HG03521 (cell line): ENCODE data around the gene DHCR24.

Source experiments
- ATAC-seq: cut with Tn5 transposase; IDR thresholded peaks from one replicate; pipeline ENCODE4 v1.9.1; 2021; ENCODE audit warnings: mild to moderate bottlenecking, moderate library complexity; ENCODE audit not compliant: unreplicated experiment

Gene DHCR24

DNA sequence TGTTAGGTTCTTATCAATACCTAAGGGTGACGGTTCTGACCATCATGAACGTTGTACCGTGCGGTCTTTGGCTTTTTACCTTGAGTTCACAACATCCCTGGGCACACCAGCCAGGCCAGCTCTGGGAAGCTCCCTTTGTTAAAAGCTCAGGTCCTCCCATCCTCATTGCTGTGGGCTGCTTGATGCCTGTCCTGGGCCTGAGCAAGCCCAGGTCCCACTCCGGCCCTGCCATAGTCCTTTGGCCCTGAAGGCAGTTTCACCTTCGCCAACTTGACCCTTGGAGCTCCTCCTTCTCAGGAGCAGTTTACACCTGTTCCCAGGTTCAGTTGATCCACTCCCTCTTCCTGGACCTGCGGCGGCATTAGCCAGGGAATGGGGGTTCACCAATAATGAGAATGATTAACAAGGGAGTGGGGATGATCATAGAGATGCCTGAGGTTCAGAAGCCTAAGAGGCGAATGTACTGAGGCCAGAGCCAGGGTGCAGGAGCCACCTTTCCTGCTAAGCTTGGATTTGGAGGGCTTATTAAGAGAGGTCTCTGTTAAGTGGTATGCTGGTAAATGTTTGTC is 40.2 kb downstream of the DHCR24 start:
- ATAC-seq = no peak

DNA sequence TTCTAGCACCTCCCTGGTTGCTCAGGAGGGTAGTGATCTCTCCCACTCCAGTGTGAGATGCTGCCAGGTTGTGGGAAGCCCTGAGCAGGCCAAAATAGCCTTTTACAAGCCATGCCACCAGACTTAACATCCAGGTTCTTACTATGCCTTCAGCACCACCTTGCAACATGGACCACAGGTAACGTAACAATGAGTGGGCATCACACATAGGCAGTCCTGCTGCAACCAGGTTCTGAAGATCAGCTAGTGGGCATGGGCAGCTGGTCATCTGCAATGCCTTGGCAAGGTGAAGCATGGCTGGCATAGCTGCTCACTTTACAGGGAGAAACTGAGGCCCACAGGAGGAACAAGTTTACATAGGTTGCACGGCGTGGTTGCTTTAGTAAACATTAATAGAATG is 40.7 kb downstream of the DHCR24 start:
- no peak for ATAC-seq

DNA sequence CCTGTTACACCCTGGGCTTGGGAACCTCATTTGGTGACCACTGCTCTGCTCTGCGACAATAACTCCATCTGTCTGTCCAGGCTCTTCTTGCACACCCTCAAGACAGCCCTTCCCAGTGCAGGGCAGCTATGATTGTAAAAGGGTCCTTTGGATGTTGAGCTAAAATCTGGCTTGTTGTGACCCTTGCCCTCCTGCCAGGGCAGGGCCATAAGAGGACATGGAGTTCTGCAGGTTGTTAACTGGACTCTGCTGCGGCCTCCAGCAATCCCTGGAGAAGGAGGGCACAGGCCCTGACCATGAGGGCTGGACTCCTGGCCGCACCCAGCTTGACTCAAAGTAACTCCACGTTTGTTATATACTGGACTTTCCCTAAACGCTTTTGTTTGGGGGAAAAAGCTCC is 41.2 kb downstream of the DHCR24 start:
- no peak for ATAC-seq

DNA sequence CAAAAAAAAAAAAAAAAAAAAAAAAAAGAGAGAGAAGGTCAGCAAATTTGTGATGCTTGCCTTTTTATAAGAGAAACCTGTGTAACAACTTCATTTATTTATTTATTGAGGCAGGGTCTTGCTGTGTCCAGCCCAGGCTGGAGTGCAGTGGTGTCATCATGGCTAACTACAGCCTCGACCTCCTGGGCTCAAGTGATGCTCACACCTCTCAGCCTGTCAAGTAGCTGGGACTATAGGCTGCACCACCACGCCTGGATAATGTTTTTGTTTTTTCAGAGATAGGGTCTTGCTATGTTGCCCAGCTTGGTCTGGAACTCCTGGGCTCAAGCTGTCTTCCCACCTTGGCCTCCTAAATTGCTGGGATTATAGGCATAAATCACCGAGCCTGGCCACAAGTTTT is 42.4 kb downstream of the DHCR24 start:
- no peak for ATAC-seq

DNA sequence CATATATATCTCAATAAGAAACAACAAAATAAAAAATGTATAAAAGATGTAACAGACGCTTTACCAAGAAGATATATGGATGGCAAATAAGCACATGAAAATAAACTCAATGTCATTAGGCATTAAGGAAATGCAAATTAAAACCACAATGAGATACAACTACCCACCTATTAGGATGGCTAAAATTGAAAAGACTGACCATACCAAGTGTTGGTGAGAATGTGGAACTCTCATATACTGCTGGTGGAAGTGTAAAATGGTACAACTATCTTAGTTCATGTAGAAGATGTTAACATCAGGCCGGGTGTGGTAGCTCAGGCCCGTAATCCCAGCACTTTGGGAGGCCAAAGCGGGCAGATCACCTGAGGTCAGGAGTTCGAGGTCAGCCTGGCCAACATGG is 43.5 kb downstream of the DHCR24 start:
- no peak for ATAC-seq

DNA sequence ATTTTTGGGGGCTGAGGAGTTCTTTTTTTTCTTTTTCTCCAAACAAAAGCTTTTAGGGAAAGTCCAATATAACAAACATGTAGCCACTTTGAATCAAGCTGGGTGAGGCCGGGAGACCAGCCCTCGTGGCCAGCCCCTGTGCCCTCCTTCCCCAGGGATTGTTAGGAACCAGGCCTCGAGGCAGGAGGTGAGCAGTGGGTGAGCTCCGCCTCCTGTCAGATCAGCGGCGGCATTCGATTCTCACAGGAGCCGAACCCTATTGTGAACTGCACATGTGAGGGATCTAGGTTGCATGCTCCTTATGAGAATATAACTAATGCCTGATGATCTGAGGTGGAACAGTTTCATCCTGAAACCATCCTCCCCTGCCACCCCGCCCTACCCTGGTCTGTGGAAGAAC is 44.0 kb downstream of the DHCR24 start:
- ATAC-seq = no peak

DNA sequence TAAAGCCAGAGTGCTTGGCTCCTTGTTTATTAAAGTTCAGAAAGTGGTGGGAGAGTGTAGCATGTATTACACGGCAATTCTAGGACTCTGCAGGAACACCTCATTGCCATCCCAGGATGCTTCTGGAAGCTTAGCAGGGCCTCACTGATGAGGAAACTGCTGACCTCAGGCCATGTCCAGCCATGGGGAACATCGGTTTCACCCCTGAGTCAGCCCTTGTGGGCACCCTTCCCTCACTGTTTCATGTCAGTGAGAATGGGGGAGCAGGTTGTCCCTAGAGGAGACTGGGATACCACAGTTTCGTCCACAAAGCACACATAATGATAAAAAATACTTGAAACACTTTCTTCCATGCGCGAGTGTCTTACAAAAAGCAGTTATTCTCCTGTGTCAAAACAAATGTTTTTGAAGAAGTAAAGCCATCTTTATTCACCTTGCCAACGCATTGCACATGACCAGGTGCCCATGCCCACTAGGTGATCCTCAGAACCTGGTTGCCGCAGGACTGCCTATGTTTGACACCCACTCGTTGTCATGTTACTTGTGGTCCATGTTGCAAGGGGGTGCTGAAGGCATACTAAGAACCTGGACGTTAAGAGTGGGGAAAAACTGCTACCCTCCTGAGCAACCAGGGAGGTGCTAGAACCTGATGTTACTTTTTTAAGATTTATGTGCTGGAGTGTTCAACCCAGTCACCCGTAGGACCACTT is 44.6 kb downstream of the DHCR24 start:
- ATAC-seq = no peak

DNA sequence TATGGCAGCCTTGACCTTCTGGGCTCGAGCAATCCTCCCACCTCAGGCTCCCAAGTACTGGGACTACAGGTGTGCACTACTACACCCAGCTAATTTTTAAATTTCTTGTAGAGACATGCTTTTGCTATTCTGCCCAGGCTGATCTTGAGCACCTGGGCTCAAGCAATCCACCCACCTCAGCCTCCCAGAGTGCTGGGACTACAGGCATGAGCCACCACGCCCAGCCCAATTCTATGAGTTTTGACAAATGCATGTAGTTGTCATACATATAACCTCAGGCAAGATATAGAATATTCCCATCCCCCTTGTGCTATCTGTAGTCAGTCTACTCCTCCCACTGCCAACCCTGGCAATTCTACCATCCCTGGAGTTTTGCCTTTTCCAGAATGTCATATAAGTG is 47.2 kb downstream of the DHCR24 start:
- no peak for ATAC-seq

DNA sequence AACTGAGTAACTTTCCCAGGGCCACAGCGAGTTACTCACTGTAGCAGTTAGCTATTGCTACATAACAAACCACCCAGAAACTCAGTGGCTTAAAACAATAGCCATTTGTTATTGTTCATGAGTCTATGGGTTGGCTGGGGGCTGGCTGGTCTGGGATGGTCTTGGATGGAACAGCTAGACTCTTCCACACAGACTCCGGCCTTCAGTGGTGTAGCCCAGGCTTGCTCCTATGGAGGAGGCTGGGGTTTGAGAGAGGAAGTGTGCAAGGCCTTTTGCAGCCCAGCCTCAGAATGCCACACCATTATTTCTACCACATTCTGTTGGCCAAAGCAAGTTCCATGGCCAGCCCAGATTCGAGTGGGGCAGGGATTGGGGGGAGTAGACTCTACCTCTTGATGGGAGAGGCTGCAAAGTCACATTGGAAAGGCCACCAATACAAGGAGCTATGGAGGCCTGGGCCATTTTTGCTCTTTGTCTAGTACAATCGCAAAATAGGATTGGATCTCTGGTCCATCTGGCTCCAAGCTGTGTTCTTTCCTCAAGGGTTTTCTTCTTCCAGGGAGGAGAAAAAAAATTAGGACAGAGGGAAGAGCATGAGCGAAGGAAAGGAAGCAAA is 48.3 kb downstream of the DHCR24 start:
- ATAC-seq = no peak

DNA sequence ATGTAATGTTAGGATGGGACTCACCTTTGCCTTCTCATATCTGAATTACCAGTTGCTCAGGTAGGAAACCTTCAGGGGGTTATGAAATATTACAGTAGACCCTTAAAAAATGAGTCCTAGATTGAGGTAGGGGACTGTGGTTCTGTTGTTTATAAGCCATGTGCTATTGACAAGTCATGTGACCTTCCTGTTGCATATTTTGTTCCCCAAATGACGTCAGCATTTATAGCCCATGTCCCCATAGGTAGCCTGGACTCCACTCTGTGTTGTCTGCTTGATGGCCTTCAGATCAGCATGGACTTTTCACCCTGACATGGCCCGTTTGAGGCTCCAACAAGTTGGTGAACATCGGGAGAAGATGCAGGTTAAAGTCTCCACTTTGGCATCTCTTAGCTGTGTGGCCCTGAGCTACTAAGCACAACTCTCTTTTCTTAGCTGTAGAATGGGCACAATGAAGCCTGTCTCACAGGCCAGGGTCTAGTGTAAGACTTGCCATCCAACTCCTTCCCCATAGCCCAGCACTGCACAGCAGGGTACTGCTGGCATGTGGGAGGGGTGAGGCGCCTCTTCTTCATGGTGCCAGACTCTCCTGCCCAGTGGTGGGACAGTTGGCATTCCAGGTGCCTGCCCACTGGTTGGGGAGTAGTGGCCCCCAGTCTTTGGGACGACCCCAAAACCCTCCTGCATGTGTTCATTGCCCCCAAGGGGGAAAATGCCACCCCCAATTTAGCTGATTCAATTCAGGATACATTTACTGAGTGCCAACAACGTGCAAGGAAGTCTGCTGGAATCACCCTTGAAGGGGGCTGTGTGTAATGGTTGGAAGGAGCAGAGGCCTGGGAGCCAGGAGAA is 49.8 kb downstream of the DHCR24 start:
- ATAC-seq = no peak

DNA sequence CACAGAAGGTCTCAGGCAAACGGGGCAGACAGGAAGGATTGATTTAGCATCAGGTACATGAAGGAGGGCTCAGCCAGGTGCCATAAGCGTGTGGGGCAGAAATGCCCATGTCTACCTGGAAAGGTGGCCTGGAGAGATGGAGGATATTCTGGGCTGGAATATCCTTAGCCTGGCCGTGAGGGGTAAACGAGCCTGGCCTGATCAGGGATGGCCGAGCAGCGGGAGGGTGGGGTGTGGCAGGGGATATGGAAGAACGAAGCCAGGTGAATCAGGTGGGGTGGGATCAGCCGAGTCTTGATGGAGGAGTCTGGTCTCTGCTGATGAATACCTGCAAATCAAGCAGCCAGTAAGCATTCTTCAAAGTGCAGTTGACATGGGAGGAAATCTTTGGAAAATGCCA is 50.4 kb downstream of the DHCR24 start:
- ATAC-seq = no peak

DNA sequence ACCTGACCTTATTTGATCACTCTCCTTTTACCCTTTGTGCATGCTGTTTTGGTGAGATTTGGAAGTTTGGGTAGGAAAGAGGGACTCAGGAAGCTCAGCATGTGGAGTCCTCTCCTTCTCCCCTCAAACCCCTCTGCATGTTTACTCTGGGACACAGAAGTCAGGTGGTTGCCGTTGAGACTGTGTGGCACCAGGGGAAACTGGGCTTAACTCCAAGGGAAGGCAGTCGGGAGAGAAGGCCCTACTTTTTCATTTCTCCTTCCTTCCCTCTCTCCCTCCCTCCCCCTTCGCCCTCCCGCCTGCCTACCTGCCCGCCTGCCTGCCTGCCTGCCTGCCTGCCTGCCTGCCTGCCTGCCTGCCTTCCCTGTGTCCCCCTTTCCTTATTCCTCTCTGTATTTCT is 51.0 kb downstream of the DHCR24 start:
- ATAC-seq = no peak

DNA sequence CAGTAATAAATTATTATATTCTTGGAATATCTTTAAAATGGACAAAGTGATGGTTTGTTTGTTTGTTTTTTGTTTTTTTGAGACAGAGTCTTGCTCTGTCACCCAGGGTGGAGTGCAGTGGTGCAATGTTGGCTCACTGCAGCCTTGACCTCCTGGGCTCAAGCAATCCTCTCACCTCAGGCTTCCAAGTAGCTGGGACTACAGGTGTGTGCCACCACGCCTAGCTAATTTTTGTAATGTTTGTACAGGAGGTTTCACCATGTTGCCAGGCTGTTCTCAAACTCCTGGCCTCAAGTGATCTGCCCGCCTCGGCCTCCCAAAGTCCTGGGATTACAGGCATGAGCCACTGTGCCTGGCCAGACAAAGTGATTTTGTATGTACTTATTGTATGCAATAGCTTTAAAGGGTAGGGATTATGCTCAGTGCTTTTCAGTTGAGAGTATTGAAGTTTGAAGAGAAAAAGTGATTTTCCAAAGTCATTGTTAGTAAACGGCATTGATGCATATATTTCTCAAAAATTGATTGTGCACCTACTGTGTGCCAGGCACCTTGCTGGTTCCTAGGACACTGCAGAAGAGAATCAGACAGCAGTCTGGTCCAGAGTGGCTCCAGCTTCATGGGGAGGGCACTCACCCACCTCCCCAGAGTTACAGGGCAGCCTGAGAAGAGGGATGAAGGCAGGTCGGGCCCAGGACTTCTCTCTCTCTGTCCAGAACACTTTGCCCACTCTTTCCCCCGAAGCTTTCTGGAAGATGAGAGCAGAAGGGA is 51.7 kb downstream of the DHCR24 start:
- ATAC-seq = no peak

DNA sequence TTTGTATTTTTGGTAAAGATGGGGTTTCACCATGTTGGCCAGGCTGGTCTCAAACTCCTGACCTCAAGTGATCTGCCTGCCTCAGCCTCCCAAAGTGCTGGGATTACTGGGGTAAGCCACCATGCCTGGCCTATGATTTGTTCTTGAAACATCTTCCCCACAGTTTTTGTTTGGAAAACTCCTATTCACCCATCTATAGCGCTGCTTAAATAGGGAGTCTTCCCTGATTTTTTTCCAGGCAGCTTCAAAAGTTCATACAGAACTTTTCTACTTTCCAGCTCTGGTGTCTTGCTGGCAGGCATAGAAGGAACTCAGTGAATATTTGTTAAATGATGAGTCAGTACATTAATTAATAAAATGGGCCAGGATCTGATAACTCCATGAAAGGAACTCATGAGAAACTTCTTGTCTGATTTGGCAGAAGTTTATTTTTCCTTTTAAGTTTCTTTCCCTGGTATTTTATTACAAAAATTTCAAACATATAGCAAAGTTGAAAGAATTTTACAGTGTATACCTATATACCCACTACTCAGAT is 52.9 kb downstream of the DHCR24 start:
- ATAC-seq = no peak

DNA sequence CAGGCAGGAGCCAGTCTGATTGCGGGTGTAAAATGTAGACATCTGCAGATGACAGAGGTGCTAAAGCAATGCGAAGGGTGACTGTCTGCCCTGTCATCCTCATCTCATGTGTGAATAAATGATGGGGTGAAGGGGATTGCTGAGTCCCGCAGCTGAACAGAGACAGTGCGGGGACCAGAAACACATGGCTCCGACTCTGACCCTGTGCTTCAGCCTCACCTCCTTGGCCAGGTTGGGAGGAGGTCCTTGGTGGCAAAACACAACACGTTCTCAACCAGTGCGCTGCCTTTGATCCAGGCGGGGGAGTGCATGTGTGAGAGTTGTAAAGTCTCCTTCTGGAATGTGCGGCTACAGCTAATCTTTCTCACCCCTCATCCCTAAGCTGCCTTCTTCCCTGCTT is 53.9 kb downstream of the DHCR24 start:
- ATAC-seq = no peak

DNA sequence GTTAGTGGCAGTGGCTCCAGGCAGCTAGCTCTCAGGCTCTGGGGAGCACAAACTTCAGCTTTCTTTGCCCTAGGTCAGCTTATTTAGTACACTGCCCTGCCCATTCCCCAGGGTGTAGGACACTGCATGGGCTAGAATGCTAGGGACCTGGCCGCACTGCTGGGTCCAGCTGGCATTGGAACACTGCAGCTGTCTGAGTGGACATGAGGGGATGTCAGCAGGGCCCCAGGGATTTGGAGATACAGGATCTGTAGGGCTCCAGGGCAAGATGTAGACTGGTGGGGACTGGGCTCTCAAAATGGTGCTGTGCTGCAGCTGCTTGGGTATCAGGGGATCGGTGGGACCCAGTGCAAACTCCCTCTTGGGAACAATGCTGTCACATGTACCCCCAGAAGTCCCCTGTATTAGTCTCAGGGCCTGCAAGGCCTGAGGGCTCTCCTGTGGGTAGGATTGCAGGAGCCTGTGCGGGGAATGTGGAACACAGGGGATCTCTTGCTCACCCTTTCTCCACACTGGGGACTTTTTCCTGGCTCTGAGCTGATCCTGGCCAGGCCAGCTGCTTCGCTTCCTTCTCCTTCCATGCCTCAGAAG is 60.7 kb downstream of the DHCR24 start:
- ATAC-seq = no peak

DNA sequence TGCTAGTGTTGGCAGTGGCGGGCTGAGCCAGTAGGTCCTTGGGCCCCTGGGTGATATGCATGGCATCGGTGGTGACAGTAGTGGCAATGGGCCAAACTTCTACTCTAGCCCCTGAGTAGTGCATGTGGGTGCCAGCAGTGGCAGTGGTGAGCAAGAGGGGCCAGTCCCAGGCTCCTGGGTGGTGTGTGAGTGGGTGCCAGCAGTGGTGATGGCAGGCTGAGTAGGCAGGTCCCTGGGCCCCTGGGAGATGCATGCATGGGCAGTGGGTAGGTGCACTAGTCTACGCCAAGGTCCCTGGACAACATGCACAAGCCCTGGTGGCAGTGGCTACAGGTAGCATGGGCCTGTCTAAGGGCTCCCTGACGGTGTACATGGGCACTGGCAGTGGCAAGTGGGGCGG is 61.3 kb downstream of the DHCR24 start:
- no peak for ATAC-seq

DNA sequence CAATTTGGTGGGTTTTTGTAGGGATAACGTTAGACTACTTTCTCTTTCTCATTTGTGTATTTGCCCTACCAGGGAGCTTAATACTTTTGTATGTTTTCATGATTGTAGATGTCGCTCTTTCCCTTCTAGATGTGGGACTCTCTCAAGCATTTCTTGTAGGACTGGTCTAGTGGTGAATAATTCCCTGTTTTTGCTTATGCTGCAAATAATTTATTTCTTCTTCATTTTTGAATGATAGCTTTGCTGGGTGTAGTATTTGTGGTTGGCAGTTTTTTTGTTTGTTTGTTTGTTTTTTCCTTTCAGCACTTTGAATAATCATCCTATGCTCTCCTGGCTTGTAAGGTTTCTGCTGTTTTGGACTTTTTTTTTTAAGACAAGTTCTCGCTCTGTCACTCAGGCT is 63.3 kb downstream of the DHCR24 start:
- ATAC-seq = no peak

DNA sequence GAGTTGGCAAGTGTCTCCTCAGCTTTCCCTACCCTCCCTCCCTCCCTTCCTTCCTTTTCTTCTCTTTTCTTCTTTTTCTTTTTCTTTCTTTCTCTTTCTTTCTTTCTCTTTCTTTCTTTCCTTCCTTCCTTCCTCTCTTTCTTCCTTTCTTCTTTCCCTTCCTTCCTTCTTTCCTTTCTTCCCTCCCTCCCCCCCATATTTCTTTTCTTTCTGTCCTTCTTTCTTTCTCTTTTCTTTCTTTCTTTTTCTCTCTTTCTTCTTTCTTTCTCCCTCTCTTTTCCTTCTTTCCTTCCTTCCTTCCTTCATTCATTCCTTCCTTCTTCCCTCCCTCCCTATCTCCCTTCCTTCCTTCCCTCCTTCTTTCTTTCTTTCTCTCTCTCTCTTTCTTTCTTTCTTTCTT is 67.3 kb downstream of the DHCR24 start:
- no peak for ATAC-seq

DNA sequence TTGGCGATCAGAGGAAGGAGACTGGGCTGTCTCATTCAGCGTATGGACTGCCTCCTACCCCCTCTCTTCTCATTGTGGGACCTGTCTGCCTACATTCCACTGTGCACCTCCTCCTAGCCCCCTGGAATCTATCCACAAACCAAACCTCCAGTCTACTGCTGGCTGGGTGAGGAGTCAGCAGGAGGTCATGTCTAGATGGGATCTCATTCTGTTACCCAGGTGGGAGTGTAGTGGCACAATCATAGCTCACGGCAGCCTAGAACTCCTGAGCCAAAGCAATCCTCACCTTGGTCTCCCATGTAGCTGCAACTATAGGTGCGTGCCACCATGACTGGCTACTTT is 67.8 kb downstream of the DHCR24 start:
- no peak for ATAC-seq
